Pancreas (tissue), 10 donors: ENCODE data around the gene GAPDH. TPM values are rescaled to one million over a fixed set of nuclear protein-coding genes. Genes with fewer than 3 reads are reported as not detected.

ENCODE experiments used
- ATAC-seq, 4 donors: fragments of 200-7000 bp; cut with Tn5 transposase; one replicate each; pipeline versions ENCODE4 v1.8.0 to v1.9.1; 2020; ENCODE audit warnings: mild to moderate bottlenecking in 4 of 4, moderate library complexity in 4 of 4
- DNase-seq, 6 donors: peaks; one replicate each; pipeline ENCODE4 v3.0.0-alpha.2; 2020
- FAIRE-seq: peaks from 2 replicates; lab custom pipeline; 2012; peaks lifted over from hg19 to GRCh38; lab: Jason Lieb, UNC
- H3K27ac ChIP-seq, 4 donors: fragments of 200-600 bp; sonication (generic); 1 replicate in 3 of 4; 2 replicates in 1 of 4; pipeline versions ENCODE4 v1.5.0 to v1.8.0; 2020
- H3K27me3 ChIP-seq, 4 donors: fragments of 200-600 bp; one replicate each; pipeline ENCODE4 v1.8.0; 2021
- H3K36me3 ChIP-seq, 3 donors: fragments of 200-600 bp; sonication (generic) in 1 of 3; one replicate each; pipeline versions ENCODE4 v1.5.0 to v1.8.0; 2020 to 2021
- H3K4me1 ChIP-seq, 3 donors: fragments of 200-600 bp; one replicate each; pipeline ENCODE4 v1.8.0; 2021
- H3K4me3 ChIP-seq, 4 donors: fragments of 200-600 bp; sonication (generic) in 2 of 4; one replicate each; pipeline versions ENCODE4 v1.5.0 to v1.8.0; 2020 to 2021
- H3K9me3 ChIP-seq, 4 donors: fragments of 200-600 bp; one replicate each; pipeline ENCODE4 v1.8.0; 2021
- WGBS, 2 donors: extraction: QIAGEN DNeasy Blood & Tissue Kit; methylation state at CpG; one replicate each; pipeline ENCODE4 v1.1.7; 2013; 5-methylcytosine and 5-hydroxymethylcytosine counted together
- intact Hi-C, 3 donors: fragments of 100-400 bp; cut with DNase I; formaldehyde crosslinking; loops; one replicate each; pipeline versions ENCODE4 v1.11.1 to v1.14.2; 2022
- polyA plus RNA-seq, 2 donors: library from polyadenylated mRNA; stranded (reverse); fragments of 200-250 nt; gene quantifications; one replicate each; pipeline ENCODE4 v1.2.3, GENCODE V29; 2013
- total RNA-seq, 6 donors: library from RNA; stranded (reverse); fragmentation: NEBNext Ultra II Directional in 4 of 6; extraction: Animal tissue kit (Norgen Biotek cat#: 25700) in 4 of 6; gene quantifications; one replicate each; pipeline versions ENCODE4 v1.2.1 to v1.2.4, GENCODE V29; 2021 to 2023
- TF ChIP-seq, protein P1 (sequence below), 4 donors: fragments of 200-600 bp; sonication (generic) in 3 of 4; IDR thresholded peaks; one replicate each; pipeline versions ENCODE4 v1.5.0 to v1.8.0; 2021; ENCODE audit warnings: antibody characterized with exemption in 4 of 4
- donor health status: healthy with polysubstance abuse.
- donor health status: DM: no; HTN: no; CAD: no; lungs with moderate emphysema.
- donor health status: DM: no; HTN: no; CAD: no.
- donor health status: control.
- donor health status: control.
- donor health status: Bipolar disorder and iron deficiency.
- donor health status: DM: yes; HTN: yes; CAD: no.
- donor health status: DM: no; HTN: no; CAD: no.
- donor health status: DM: no; HTN: no; CAD: no.
- donor health status: DM: yes; HTN: yes; CAD: no.

GAPDH gene
- total and polyA plus RNA-seq, 8 donors = 149 to 657 (median 401) TPM

DNA sequence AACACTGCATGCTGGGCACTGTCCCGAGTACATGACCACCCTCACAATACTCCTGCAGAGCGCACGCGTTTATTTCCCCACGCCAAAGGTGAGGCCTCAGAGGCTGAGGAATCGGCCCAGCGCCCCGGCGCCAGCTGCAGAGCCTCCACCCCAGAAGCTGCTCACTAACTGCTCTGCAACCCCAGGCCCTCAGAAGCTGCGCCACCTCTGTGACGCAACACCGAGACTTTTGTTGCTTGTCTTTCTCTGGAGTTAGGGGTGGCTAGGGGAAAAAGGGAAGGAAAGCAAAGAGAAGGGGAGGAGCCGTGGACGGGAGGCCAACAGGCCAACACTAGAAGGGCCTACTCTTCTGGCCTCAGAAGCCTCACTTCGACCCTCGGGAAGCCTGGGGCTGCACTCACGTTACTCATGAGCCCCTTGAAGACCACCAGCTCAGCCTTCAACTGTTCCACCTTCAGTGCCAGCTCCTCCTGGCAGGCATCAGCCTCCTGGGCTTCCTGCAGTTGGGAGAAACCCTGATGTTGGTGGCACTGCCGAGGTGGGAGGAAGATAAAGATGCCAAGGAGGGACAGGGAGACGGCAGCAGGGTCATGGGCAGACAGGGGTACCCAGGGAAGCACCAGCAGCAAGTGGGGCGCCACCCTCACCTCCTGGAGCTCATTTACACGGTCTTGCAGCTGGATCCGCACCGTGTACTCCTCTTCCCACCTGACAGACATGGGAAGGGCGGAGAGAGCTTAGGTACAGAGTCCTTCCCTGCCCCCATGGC, 16.2 kb downstream of the GAPDH start:
- DNase-seq (no peak), ATAC-seq (peak in 2 of 4 donors; percentile 13 to 24), FAIRE-seq (no peak)
- TF ChIP-seq, protein P1, sequence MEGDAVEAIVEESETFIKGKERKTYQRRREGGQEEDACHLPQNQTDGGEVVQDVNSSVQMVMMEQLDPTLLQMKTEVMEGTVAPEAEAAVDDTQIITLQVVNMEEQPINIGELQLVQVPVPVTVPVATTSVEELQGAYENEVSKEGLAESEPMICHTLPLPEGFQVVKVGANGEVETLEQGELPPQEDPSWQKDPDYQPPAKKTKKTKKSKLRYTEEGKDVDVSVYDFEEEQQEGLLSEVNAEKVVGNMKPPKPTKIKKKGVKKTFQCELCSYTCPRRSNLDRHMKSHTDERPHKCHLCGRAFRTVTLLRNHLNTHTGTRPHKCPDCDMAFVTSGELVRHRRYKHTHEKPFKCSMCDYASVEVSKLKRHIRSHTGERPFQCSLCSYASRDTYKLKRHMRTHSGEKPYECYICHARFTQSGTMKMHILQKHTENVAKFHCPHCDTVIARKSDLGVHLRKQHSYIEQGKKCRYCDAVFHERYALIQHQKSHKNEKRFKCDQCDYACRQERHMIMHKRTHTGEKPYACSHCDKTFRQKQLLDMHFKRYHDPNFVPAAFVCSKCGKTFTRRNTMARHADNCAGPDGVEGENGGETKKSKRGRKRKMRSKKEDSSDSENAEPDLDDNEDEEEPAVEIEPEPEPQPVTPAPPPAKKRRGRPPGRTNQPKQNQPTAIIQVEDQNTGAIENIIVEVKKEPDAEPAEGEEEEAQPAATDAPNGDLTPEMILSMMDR (IDR thresholded peaks at IDR 0.05) = no peak
- peaks cover 0 to 9% (median 0%) of the 10 kb centered on the region in 3 donors for H3K36me3 ChIP-seq
- H3K27ac ChIP-seq = peak overlapping the region in 2 of 4 donors; percentile 8 to 18
- whole genome bisulfite sequencing, 2 donors = 85 to 92% methylated on average over 22 to 24 of the region's 24 CpGs
- H3K4me3 ChIP-seq = no peak overlapping the region
- peaks cover 0 to 17% (median 0%) of the 10 kb centered on the region in 3 donors for H3K4me1 ChIP-seq
- H3K27me3 ChIP-seq = no peaks in the 10 kb centered on the region
- intact Hi-C loops = no loop called here
- no peaks in the 10 kb centered on the region for H3K9me3 ChIP-seq

DNA sequence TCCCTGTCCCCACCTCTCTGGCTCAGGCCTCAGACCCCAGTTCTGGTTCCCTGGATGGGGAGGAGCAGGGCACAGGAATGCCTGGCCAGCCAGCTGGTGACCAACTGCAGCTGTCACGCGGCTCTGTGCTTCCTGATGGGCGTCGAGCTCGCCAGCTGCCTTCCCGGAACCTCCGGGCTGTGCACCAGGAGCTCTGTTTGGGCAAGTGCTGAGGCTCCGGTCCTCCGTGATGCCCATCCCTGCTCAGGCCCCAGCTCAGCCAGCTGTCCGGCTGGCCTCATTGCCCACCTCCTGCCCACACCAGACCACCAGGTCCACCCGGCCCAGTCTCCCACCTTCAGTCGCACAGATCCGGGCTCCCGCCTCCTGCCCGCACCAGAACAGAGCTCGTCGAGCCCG, 16.7 kb downstream of the GAPDH start:
- 79 to 88% methylated on average over 16 to 18 of the region's 18 CpGs for WGBS, 2 donors
- peak in 1 of 4 donors; percentile 15 for ATAC-seq
- intact Hi-C loops = no loop called here
- FAIRE-seq = no peak
- peaks cover 0 to 17% (median 0%) of the 10 kb centered on the region in 3 donors for H3K4me1 ChIP-seq
- H3K27ac ChIP-seq = no peak overlapping the region
- no peak overlapping the region for H3K4me3 ChIP-seq
- TF ChIP-seq, protein P1 (IDR thresholded peaks at IDR 0.05) = no peak
- H3K27me3 ChIP-seq = no peaks in the 10 kb centered on the region
- no peaks in the 10 kb centered on the region for H3K9me3 ChIP-seq
- DNase-seq = no peak
- H3K36me3 ChIP-seq = peaks cover 0 to 6% (median 0%) of the 10 kb centered on the region in 3 donors

DNA sequence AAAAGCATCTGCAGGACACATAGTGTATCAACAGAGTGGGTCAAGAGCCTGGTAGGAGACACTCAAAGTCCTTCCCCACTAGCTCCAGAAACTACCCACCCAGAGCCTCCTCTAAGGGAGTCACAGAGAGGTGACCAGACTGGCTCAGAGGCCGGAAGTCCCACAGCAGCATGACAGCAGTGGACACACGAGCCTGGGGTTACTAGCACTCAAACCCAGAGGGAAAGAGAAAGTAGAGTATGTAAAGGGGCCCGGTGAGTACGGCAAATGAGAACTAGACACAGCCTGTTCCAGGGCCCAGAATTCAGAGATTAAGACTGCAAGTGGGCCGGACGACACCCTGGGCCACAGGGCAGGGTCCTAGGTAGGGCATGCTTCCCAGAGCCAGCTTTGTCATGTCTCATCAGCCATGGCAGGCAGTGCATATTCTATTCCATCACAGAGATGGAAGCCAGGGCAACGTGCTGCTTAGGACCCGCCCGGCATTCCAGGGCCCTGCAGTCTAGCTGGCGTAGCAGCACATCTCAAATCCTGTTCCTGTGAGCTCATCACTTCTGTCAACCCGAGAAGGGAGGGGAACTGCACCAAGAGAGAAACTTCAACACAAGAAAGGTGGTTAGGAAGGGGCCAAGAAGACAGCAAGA, 17.3 kb downstream of the GAPDH start:
- 77 to 78% methylated on average over 11 of the region's 11 CpGs for WGBS, 2 donors

DNA sequence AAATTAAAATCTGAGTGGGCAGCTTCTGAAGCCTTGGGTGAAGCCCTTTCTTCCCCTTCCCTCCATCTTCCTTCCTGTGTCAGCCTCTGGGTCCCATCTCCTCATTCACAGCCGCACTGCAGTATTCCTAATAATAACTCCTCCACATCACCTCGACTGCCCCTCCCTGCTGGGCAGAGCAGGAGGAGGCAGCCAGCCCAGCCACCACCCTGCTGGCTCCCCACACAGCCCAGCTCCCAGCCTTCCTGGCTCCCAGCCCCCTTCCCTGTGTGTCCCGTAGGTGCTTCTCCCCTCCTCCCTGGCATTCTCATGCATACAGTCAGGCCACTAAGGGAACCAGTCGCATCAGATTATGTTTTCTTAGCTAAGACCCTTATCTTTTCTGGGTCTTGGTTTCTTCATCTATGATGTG, 17.8 kb downstream of the GAPDH start:
- Histone ChIP-seq H3K27ac (peak overlapping the region in 1 of 4 donors; percentile 47), H3K27me3 (no peaks in the 10 kb centered on the region), H3K9me3 (no peaks in the 10 kb centered on the region), H3K4me3 (no peak overlapping the region), H3K4me1 (peaks cover 0 to 17% (median 0%) of the 10 kb centered on the region in 3 donors), H3K36me3 (peaks cover 0 to 4% (median 0%) of the 10 kb centered on the region in 3 donors)
- TF ChIP-seq, protein P1 (IDR thresholded peaks at IDR 0.05) = no peak
- ATAC-seq (no peak), FAIRE-seq (no peak), DNase-seq (no peak)
- intact Hi-C loops = no loop called here
- 54 to 60% methylated on average over 4 of the region's 4 CpGs for WGBS, 2 donors

More for the DNA sequence above, 17.3 kb downstream of the GAPDH start:
- no peak for ATAC-seq
- Histone ChIP-seq H3K36me3 (peaks cover 0 to 4% (median 0%) of the 10 kb centered on the region in 3 donors), H3K4me3 (no peak overlapping the region), H3K27ac (no peak overlapping the region), H3K27me3 (no peaks in the 10 kb centered on the region), H3K4me1 (peaks cover 0 to 17% (median 0%) of the 10 kb centered on the region in 3 donors), H3K9me3 (no peaks in the 10 kb centered on the region)
- intact Hi-C loops = no loop called here
- no peak for DNase-seq
- TF ChIP-seq, protein P1 (IDR thresholded peaks at IDR 0.05) = no peak
- no peak for FAIRE-seq
